GM18499 (cell line): ENCODE results near the gene LCMT1.
"Not testable (repeated sequence)": the region's sequence is repeated elsewhere in the genome, so short reads cannot be mapped to it uniquely, and the experiment has no call there.

Source experiments
- ATAC-seq: cut with Tn5 transposase; IDR thresholded peaks from one replicate; pipeline ENCODE4 v1.9.1; 2021; ENCODE audit warnings: moderate number of reproducible peaks; ENCODE audit not compliant: insufficient read depth, unreplicated experiment

Gene LCMT1

DNA sequence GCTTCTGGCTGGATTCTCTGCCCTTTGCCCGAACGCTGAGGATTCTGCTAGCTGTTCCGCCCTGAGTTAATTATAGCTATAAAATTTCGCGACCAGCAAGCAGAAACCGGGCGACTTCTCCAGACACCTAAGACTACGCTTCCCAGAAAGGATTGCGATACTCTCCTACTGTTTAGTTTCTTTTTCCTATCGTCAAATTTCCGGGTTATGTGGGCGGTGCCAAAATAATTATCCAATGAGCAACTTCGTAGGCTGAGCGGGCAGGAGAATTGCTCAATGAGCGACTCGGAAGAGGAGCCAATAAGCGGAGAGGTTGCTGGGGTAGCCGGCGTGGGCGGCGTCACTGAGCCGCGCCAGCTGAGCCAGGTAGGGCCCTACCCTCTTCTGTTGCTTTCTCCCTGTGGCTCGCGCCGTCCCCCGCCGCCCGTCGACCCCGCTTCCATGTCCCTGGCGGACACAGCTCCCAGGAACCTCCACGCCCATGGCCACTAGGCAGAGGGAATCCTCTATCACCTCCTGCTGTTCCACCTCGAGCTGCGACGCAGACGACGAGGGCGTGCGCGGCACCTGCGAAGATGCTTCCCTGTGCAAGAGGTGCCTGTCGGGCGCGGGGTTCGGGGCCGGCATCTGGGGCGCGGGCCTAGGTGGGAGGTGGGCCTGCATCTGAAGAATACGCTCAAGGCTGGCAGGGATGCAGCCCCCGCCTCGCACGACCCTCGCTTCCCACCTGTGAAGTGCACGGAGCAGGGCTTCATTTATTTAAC is at the start of gene LCMT1:
Gene LCMT1, plus strand, starts transcription at position 340 of the 764 bp plus-strand sequence. Its CDS starts 142 bp downstream, at position 482.
- ATAC-seq: peak; percentile 82

DNA sequence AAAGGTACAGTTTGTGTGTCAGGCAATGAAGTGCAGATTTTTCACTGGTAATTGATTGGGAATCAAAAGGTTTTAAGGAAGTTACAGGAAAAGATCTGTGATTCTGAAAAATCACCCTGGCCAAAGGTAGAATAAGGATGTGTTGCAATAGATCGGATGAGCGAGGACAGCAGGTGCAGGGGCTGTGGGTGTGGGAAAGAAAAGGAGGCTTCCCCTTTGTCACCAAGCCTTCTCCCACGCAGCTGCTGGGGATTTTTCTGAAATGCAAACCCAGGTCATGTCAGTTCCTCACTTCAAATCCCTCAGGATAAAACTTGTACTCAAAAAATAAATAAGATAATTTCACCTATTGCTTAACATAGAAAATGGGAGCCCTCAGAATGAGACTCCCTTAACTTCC is 48.4 kb upstream of the LCMT1 start:
- no peak for ATAC-seq

DNA sequence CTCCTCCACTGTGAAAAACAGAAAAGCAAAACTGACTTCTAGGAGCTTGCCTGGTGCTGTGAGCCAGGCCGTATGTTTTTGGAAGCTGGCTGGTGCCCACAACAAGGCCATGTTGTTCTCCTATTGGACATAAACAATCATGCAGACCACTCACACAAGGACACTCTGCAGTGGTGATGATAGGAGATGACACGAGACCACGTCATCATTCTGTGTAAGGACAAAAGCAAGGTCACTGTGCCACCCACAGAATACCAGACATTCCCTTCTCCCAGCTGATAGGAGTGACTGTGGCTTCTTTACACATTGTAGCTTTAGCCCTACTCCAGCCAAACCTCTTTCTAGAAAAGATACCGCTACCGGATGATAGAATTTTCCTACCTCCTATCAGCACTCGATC is 47.7 kb upstream of the LCMT1 start:
- ATAC-seq: no peak

DNA sequence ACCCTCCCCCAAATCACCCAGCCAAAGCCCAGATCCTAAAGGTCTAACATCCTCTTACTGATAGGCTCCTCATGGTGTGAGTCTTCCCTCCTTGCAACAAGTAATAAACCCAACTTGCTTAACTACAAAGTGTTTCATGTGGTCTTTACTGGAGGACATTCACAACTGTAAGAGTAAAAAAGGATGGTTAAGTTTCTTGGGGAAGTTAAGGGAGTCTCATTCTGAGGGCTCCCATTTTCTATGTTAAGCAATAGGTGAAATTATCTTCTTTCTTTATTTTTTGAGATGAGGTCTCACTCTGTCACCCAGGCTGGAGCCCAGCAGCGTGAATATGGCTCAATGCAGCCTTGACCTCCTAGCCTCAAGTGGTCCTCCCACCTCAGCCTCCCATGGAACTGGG is 47.3 kb upstream of the LCMT1 start:
- not testable (repeated sequence) for ATAC-seq

DNA sequence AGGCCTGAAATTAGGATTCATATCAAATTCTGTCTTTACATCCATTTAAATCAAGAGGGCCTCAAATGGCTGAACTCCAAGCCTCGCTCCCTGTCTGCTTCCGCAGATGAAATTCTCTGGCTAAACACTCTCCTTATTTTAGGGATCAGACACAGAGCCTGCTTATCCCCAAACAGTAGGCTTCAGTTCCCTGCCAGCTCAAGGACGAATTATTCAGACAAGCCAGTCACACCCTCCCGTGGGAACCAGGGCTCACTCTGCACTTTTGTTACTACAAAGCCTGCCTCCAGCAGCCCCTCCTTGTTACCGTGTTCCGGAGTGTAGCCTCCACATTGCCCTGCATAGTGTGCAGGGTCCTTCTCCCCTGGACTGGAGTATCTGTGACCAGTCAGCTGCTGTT is 46.6 kb upstream of the LCMT1 start:
- ATAC-seq: no peak

DNA sequence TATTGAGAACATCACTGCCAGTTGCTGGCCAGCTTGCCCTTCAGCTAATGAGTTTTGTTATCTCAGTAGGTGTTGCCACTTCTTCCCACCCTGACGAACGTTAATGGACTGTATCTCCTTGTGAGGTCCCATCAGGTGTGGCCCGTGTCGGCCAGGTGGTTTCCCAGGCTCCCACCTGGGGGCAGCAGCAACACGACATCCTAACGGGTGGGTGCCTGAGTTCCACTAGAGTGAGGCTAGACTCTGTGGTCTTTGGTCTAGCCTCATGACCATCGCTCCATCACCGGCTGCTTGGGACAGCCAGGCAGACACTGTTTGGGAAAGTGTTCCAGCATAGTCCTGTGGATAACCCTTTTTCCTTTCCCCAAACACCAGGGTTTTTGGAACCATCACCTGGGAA is 45.6 kb upstream of the LCMT1 start:
- ATAC-seq: no peak

DNA sequence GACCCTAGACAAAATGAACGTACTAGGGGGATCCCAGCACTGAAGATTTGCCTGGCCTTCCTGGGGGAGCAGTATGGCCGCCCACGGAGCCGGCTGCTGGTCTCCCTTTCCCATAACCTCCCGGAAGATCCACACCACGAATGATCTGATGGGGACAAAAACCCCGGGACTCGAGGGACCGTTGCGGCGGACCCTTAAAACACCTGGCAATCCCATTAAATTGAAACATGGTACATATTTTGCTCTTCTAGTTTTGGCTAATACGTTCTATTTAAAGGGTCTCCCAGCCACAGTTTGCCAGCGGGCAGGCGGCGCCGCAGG is 45.2 kb upstream of the LCMT1 start:
- ATAC-seq: no peak

DNA sequence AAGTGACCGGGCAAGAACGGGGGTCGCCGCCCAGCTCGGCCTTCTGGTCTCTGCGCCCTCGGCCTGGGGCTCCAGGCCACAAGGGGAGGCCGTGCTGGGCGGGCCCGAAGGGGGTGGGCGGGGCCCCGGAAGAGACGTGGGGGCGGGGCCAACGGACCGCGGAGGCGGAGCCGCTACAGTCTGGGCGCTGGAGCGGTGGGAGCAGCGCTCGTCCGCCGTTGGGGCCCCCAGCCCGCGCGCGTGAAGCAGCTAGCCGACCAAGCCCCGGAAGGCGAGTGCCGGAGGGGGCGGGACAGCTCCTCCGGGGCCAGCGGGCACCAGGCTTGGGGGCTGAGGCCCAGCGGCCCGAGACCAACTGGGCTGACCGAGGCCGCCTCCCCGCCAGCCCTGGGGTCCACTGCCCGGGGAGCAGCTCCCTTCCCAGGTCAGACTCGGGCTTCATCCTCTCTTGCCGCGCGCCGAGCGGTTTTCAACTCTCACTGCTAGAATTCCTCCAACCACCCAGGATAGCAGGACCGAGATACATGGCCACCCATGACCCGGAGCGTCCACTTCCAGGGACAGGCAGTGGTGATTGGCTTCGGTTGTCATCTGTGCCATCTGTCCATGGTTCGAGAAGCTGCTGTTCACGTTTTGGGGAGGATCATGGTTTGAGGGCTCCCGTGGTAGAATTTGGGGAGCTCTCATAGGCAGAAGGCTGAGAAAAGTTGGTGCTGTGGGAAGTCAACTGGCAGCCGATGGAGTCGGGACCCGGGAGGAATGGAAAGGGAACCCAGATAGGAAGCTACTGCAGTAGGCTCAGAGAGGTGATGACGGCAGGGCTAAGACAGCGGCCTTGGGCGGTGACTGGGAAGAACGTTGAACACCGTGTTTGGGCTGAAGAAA is 44.6 kb upstream of the LCMT1 start:
- ATAC-seq: no peak

DNA sequence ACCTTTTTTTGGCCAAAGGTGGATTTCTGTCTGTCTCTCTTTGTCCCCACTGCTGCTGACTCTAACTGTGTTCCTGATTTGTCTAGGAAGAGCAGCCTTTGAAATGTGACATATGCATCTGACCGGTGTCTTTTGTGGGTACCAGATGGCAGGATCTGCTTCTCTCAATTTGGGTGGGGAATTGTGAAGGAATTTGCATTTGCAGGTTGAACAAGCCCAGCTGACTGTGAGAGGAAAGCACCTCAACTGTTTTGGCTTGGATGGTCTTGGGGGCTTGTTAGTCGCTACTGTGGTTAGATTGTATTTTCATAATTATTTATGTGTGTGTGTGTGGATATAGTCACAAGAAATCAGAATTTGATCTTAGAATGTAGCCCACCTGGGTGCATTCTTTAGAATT is 37.7 kb upstream of the LCMT1 start:
- ATAC-seq: no peak

DNA sequence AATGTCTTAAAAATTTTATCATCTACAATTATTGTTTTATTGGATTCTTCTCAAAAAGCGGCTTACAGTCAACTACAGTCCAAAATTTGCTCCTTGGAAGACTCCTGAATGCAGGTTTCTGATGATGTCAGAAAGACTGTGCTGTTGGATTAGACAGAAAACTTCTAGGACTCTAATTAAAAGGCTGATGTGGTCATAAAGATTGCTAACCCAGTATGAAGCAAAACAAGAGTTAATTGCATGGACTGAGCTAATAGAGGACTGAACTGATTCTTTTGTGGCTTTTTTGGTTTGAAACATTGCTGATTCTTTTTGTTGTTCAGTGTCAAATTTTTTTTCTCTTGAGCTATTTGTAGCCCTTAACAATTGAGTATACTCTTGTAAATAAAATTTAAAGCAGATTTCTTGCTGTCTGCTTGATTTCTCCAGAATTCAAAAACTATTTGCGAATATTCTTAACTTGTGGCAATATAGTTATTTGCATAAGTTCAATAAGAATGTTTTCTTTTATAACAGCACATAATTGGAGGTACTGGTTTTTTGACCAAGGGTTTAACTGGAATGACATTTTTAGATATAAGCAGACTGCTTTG is 33.1 kb upstream of the LCMT1 start:
- no peak for ATAC-seq

DNA sequence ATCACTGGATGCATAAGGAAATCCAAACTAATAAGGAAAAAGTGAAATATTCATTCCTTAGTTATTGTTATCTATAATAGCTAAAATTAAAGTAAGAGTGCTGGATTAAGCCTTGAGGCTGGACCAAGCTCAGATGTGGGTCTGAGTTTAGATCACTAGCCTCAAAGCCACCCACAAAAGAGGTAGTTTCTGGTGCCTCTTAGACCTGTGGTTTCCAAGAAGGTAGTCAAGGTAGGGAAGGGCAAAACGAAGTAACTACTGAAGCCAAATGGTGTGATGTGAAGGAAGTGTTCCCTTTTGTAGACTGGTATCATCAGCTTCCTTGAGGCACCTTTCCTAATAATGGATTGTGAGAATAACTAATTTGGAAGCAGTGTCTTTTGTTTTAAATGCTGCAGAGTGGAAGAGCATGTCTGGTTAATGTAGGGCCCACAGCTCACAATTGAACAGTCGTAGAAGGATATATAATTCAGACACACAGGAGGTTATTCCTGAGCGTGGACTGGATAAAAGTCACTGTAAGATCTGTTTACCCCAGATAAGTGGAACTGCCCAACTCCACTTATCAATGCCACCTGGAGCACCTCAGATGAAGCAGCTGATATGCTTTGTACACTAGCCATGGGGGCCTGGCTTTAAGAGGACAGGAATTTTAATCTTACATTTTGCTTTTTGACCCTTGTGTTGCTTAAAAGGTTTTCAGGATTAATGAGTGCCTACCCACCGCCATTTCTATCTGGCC is 31.7 kb upstream of the LCMT1 start:
- no peak for ATAC-seq

DNA sequence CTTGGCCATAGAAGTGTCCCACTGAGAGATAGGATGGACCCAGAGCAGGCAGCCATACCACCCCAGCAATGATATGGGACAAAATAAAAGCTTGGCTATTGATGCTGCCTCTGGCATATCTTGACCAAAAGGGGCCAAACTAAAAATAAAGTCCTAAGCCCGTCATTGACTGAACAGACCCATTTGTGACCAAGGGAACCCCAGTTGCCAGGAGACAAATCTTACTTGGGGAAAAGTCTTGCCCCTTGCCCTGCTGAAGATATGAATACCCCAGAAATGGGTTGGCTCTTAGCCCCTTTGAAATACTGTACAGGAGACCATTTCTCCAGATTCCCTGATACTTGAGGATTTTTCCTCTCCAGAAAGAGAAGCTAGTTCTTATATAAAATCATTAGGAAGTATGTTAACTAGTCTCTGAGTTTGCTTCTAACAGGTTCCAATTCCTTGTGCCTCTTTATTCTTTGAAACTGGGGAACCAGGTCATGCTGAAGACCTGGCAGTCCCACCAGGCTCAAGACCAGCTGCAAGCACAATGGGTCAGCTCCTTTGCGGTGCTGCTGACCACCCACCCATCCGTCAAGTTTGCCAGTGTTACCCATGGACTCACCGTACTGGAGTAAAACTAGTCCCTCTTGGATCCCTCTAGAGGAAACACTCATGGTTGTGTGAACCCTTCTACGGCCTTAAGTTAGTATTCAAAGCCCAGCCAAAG is 31.0 kb upstream of the LCMT1 start:
- ATAC-seq: no peak

DNA sequence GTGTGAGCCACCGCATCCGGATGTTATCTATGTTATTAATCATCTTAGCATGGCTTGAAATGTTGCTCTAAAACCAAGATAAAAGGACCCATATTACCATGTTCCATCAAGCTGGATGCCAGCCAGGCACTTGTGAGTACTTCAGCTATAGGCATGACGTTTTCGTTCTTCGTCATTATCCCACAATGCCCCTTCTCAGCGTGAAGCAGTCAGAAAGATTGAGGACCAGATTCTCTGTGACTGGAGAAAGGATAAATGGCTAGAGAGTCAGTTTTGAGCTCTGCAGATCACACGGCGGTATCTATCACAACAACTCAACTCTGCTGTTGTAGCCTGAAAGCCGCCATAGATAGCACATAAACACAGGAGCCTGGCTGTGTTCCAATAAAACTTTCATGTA is 29.8 kb upstream of the LCMT1 start:
- no peak for ATAC-seq

DNA sequence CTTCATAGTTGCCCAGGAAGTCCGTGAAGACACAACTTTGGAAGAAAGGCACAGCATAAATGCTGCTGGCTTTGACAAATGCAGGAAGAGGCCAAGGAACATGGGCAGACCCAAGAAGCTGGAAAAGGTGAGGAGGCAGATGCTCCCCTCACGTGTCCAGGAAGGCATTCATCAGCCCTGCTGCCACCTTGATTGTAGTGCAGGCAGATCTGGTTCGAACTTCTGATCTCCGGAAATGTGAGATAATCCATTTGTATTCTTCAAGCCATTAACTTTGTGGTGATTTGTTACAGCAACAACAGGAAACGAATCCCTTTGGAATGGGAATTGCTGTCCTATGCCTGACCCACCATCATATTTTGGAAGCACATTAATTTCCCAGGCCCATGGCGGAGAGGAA is 28.5 kb upstream of the LCMT1 start:
- no peak for ATAC-seq

DNA sequence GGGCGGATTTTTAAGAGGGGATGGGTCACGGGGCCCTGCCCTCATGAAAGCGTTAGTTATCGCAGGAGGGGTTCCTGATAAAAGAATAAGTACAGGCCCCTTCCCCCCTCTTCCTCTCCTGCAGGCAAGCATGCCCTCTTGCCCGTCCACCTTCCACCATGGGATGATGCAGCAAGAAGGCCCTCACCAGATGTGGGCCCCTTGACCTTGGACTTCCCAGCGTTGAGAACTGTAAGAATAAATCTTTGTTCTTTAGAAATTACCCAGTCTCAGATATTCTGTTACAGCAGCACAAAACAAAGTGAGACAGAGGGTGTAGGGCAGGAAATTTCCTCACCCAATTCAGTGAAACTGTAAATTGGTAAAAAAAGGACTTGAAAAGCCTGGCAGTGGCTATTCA is 27.8 kb upstream of the LCMT1 start:
- ATAC-seq: no peak

DNA sequence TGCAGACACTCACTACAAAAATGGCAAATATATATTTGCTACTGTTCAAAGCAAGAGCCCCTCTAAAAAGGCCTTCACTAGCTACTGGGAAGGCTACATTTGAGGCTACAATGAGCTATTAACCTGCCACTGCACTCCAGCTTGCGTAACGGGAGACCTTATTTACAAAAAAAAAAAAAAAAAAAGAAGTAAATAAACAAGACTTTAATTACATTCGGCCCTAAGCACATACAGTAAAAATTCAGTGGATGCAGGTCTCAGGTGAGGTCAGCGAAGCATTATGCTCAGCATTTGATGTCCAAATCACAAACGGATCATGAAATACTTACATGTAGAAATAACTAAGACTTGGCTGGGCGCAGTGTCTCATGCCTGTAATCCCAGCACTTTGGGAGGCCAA is 26.7 kb upstream of the LCMT1 start:
- no peak for ATAC-seq

DNA sequence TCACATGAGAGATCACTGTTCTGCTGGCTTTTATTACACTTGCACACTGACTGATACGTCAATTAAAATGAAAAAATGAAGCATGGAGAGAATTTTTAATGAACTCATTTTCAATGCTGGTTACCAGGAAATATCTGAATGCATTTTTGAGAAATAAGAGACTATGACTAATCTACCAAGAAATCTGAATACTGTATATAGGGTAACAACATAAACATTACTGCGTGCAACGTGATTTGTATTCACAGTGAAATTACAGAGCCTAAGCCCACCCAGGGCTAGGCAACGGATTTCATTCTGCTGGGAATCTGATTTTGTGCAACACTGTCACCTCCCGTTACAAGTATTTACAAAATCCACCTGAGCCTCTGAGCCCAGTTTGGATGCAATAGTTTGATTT is 23.8 kb upstream of the LCMT1 start:
- ATAC-seq: no peak

DNA sequence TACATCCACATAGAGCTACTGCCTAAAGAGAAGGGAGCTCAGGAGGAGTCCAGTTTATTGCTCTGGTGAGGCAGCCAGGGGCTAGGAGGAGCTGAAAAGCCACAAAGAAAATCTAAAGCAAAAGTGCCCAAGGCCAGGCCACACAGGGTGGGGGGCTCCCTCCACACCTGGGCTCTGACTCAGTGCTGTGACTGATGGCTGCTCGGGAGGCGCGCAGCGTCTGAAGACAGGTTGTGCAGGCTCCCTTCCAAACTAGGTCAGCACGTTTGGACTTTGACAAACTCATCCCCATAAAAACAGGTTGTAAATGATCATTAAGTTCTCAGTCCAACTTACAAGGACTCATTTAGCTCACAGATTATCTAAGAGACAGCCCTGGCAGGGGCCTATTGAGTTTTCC is 22.2 kb upstream of the LCMT1 start:
- ATAC-seq: no peak

DNA sequence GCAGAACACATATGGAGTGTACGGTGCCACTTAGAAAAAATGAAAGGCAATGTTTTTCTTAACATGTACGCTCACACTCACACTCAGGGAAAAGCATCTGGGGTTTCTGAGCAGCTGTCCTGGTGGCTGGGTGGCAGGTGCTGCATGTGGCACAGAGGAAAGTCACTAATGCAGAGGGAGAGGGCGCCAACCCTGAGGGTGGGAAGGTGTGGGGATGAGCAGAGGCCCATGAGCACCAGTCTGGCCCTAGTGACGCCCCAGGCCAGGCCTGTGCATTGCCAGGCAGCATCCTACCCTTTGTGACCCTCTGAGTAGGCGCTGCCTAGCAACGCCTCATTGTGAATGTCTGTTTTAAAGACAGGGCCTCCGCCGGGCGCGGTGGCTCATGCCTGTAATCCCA is 19.1 kb upstream of the LCMT1 start:
- no peak for ATAC-seq
